ENCODE data around the gene ABCB11.
A peak's percentile ranks its signal among the peaks of the same experiment; 100 is the strongest.

ABCB11 gene

GRCh38 chr2:168976034-168976654 lies 55.0 kb downstream of the ABCB11 start:
- DNase-seq (ENCODE audit: low spot score): peak; percentile 43

DNA sequence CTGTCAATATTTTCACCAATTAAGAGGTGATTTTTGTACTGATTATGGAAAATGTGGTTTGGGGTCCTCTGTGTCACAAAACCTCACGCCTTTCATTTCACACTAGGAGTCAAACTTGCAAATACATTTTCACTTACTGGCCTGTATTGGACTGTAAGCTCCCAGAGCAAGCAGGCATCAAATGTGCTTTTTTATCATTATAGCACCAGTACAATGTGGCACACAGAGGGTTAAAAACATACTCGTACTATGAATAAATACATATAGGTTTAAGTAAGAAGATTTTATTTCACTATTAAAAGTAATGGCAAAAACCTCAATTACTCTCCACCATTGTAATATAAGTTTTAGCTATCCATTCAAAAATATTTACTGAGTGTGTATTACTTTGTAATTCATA lies 56.7 kb downstream of the ABCB11 start:
- DNase-seq (ENCODE audit: low spot score): peak; percentile 8

- no peak for DNase-seq (ENCODE audit: low spot score)
Observed at GRCh38 chr2:168971261-168971660, 59.9 kb downstream of the ABCB11 start.

- no peak for DNase-seq (ENCODE audit: low spot score)
Observed at GRCh38 chr2:168970711-168971233, 60.4 kb downstream of the ABCB11 start.

DNA sequence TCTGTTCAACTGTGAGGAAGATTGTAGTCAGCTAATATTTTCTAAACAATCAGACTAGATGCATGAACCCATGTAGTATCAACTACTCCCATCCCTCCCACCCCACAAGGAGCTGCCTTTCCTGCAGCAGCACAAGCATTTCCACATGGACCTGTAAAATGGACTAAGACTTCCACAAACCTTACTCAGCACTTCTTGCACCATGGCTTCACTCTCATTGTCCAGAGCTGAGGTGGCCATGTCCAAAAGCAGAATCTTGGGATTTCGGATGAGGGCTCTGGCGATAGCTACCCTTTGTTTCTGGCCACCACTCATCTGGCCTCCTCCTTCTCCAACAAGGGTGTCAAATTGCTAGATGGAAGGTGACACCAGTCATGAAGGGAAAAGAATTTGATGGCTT lies 61.3 kb downstream of the ABCB11 start:
- no peak for DNase-seq (ENCODE audit: low spot score)

GRCh38 chr2:168968342-168968741 lies 62.8 kb downstream of the ABCB11 start:
- DNase-seq (ENCODE audit: low spot score): no peak

- no peak for DNase-seq (ENCODE audit: low spot score)
Observed at GRCh38 chr2:168964251-168964807, 66.8 kb downstream of the ABCB11 start.

GRCh38 chr2:168962636-168963035 lies 68.5 kb downstream of the ABCB11 start:
- no peak for DNase-seq (ENCODE audit: low spot score)

GRCh38 chr2:168961450-168962229 lies 69.5 kb downstream of the ABCB11 start:
- DNase-seq (ENCODE audit: low spot score): peak; percentile 74

GRCh38 chr2:168956392-168956791 lies 74.7 kb downstream of the ABCB11 start:
- DNase-seq (ENCODE audit: low spot score): no peak

GRCh38 chr2:168955321-168955720 lies 75.8 kb downstream of the ABCB11 start:
- DNase-seq (ENCODE audit: low spot score): no peak

- no peak for DNase-seq (ENCODE audit: low spot score)
Observed at GRCh38 chr2:168954256-168954655, 76.9 kb downstream of the ABCB11 start.

GRCh38 chr2:168952424-168952823 lies 78.7 kb downstream of the ABCB11 start:
- DNase-seq (ENCODE audit: low spot score): no peak

GRCh38 chr2:168951871-168952270 lies 79.3 kb downstream of the ABCB11 start:
- DNase-seq (ENCODE audit: low spot score): no peak

DNA sequence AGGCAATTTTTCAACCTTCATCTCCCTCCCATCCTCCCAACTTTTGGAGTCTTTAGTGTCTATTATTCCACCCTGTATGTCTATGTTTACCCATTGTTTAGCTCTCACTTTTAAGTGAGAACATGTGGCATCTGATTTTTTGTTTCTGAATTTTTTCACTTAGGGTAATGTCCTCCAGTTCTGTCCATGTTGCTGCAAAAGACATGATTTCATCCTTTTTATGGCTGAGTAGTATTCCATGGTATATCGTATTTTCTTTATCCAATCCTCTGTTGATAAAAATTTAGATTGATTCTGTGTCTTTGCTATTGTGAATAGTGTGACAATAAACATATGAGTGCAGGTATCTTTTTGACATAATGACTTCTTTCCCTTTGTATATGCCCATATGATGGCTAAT lies 81.8 kb downstream of the ABCB11 start:
- no peak for DNase-seq (ENCODE audit: low spot score)

DNA sequence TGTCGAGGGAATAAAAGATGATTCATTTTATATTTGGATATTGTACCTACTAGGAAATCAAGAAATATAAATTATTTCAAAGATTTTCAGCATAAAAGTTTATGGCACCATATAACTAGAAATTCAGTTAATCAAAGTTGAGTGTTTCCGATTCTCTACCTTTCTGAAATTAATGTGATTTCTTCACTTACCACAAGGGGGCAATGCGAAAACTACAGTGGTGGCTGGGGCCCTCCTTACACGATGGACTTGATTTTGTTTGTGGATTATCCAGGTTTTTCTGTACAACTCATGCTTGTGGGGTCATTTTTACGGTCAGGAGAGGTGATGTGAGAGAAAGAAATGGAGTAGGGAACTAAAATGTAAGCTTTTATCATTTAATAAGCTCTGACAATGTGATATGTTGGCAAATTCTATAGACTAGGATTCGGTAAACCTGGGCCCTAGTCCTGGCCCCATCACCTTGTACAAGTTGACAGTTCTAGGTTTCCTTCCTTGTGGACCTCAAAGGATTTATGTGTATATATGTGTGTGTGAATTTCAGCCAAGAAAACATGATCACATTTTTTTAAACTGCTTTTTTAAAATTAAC lies 82.4 kb downstream of the ABCB11 start:
- peak; percentile 16 for DNase-seq (ENCODE audit: low spot score)

DNA sequence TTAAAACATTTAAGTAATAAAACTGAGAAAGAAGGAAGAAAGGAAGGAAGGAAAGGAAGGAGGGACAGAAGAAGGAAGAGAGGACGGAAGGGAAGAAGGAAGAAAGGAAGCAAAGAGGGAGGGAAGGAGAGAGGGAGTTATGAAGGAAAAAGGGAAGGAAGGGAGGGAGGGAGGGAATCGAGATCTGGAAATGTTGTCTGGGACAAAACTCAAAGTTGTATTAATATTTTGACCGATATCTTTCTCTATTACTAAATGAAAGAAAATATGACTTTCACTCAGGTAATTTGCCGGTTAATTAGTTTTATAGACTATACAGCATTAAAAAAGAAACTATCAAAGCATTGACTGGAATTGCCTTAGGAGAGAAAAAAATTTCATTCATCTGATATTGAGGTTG lies 85.6 kb downstream of the ABCB11 start:
- no peak for DNase-seq (ENCODE audit: low spot score)

DNA sequence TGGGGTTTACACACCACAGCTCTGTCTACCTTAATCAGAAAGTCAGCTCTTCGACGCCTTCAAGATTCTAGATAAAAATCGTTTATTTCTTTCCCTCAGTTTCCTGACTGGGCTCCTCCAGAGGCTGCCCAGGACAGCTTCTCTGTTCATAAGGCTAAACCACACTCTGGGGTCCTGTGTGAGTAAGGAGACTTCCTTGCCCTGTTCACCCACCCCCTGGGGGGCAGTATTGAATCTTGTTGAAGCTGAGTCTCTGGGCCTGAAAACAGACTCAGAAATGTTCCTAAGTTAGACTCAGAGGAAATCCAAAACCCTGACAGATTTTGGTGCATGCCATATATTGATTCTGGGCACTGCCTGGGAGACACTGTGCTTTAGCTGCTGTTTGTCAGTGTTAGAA lies 87.1 kb downstream of the ABCB11 start:
- no peak for DNase-seq (ENCODE audit: low spot score)

GRCh38 chr2:168941297-168941696 lies 89.8 kb downstream of the ABCB11 start:
- DNase-seq (ENCODE audit: low spot score): no peak

- DNase-seq (ENCODE audit: low spot score): no peak
Observed at GRCh38 chr2:168939918-168940317, 91.2 kb downstream of the ABCB11 start.

GRCh38 chr2:168939061-168939460 lies 92.1 kb downstream of the ABCB11 start:
- DNase-seq (ENCODE audit: low spot score): no peak

GRCh38 chr2:168935810-168936581 lies 95.1 kb downstream of the ABCB11 start:
- peak; percentile 75 for DNase-seq (ENCODE audit: low spot score)

All from SK-N-DZ (cell line).